Stimulated activated memory B cell treated with anti-CD40 and anti-IgM and Interleukin-4, amounts not matched to agents 10 μg/mL and 1 μg/mL and 100 μg/mL, for 72 hours (primary cell): Measurements from ENCODE around the gene PRKCD.

ENCODE experiments used
- ATAC-seq: fragments of 150-1000 bp; cut with Tn5 transposase; 2 replicates; pipeline ENCODE4 v1.10.0; 2021
- H3K27ac Mint-ChIP-seq: one replicate; pipeline ENCODE4 v1.8.0; 2022; ENCODE audit warnings: mild to moderate bottlenecking, mixed read lengths
- H3K27me3 Mint-ChIP-seq: one replicate; pipeline ENCODE4 v1.8.0; 2022; ENCODE audit warnings: mixed read lengths
- H3K36me3 Mint-ChIP-seq: one replicate; pipeline ENCODE4 v1.8.0; 2022; ENCODE audit warnings: mixed read lengths
- H3K4me1 Mint-ChIP-seq: one replicate; pipeline ENCODE4 v1.8.0; 2022; ENCODE audit warnings: mixed read lengths
- H3K4me3 Mint-ChIP-seq: one replicate; pipeline ENCODE4 v1.8.0; 2022; ENCODE audit warnings: mild to moderate bottlenecking, moderate library complexity, mixed read lengths
- H3K9me3 Mint-ChIP-seq: one replicate; pipeline ENCODE4 v1.8.0; 2022; ENCODE audit warnings: mixed read lengths

The PRKCD gene

GRCh38 chr3:53219895-53220483 lies 59.0 kb downstream of the PRKCD start:
- no peak overlapping the region for H3K27ac Mint-ChIP-seq
- H3K36me3 Mint-ChIP-seq, result peaks cover 28% of the 10 kb centered on the region
- peak; percentile 72 for ATAC-seq
- H3K27me3 Mint-ChIP-seq, result no peaks in the 10 kb centered on the region
- H3K4me1 Mint-ChIP-seq, result peaks cover 5% of the 10 kb centered on the region
- no peaks in the 10 kb centered on the region for H3K9me3 Mint-ChIP-seq
- no peak overlapping the region for H3K4me3 Mint-ChIP-seq

DNA sequence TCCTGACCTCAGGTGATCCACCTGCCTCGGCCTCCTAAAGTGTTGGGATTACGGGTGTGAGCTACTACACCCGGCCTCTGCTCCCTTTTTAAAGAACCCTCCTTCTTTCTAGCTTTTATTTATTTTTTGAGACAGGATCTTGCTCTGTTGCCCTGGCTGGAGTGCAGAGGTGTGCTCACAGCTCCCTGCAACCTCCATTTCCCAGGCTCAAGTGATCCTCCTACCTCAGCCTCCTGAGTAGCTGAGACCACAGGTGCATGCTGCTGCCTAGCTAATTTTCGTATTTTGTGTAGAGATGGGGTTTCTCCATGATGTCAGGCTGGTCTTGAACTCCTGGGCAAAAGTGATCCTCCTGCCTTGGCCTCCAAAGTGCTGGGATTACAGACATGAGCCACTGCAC lies 60.3 kb downstream of the PRKCD start:
- peaks cover 42% of the 10 kb centered on the region for H3K36me3 Mint-ChIP-seq
- no peak overlapping the region for H3K27ac Mint-ChIP-seq
- no peak for ATAC-seq
- H3K4me1 Mint-ChIP-seq, result peaks cover 5% of the 10 kb centered on the region
- H3K9me3 Mint-ChIP-seq, result no peaks in the 10 kb centered on the region
- no peaks in the 10 kb centered on the region for H3K27me3 Mint-ChIP-seq
- no peak overlapping the region for H3K4me3 Mint-ChIP-seq

- H3K27me3 Mint-ChIP-seq, result no peaks in the 10 kb centered on the region
- peaks cover 5% of the 10 kb centered on the region for H3K4me1 Mint-ChIP-seq
- H3K36me3 Mint-ChIP-seq, result peaks cover 46% of the 10 kb centered on the region
- no peak overlapping the region for H3K27ac Mint-ChIP-seq
- no peaks in the 10 kb centered on the region for H3K9me3 Mint-ChIP-seq
- no peak for ATAC-seq
- H3K4me3 Mint-ChIP-seq, result no peak overlapping the region
Observed at GRCh38 chr3:53221827-53222182, 60.8 kb downstream of the PRKCD start.

GRCh38 chr3:53222183-53222901 lies 61.3 kb downstream of the PRKCD start:
- Mint-ChIP-seq H3K4me1 (peaks cover 5% of the 10 kb centered on the region), H3K4me3 (no peak overlapping the region), H3K27me3 (no peaks in the 10 kb centered on the region), H3K36me3 (peaks cover 52% of the 10 kb centered on the region), H3K27ac (no peak overlapping the region), H3K9me3 (no peaks in the 10 kb centered on the region)
- ATAC-seq, result no peak

DNA sequence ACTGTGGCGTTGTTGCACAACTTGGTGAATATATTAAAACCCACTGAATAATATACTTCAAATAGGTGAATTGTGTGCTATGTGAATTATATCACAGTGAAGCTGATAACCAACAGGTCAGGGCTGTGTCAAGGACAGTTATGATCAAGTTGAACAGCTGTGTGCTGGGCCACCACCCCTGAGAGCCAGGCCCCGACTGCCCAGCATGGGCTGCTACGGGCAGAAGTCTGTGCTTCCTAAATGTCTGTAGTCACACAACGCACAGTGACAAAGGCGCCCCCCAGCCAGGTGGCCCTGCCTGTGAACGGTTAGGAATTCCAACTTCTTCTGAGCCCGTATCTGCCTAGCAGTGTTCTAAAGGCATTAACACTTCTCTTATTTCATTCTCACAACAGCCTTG lies 62.0 kb downstream of the PRKCD start:
- Mint-ChIP-seq H3K27me3 (no peaks in the 10 kb centered on the region), H3K27ac (no peak overlapping the region), H3K9me3 (no peaks in the 10 kb centered on the region), H3K36me3 (peaks cover 58% of the 10 kb centered on the region), H3K4me3 (no peak overlapping the region), H3K4me1 (peaks cover 5% of the 10 kb centered on the region)
- no peak for ATAC-seq

DNA sequence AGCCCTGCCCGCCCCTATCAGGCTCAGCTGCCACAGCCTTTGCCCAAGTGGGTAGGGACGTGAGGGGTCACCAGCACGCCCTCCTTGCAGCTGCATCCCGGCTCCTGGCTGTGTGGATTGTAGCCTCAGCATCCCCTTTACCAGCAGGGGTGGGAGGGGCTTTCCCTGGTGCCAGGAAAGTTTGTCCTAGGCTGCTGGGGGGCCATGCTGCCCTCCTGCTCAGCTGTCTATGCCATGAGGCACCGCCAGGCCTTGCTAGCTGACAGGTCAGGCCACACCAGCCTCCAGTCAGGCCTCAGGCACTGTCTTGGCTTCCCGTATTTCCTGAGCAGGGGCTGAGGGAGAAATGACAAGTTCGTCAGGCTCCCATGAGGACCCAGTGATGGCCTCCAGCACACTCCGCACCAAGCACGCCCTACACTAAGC lies 62.5 kb downstream of the PRKCD start:
- Mint-ChIP-seq H3K27ac (no peak overlapping the region), H3K4me1 (peaks cover 5% of the 10 kb centered on the region), H3K27me3 (no peaks in the 10 kb centered on the region), H3K9me3 (no peaks in the 10 kb centered on the region), H3K4me3 (no peak overlapping the region), H3K36me3 (peaks cover 64% of the 10 kb centered on the region)
- no peak for ATAC-seq

DNA sequence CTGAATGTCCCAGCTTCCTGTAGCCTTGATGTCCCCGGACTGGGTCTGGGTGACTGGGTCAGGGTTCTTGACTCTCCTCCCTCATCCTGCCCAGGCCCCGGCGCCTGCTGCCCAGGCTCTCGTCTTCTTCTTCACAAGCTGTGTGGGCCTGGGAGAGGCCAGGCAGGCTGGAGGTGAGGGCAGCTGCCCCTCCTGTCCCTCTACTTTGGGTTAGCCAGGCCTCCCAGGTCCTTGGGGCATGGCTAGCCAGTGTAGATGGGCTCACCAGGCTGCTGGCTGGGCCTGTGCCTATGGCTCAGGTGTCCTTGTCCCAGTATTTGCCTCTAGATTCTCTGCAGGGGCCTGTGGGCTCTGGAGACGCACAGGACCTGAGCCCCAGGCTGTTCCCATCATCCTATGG lies 63.0 kb downstream of the PRKCD start:
- peaks cover 67% of the 10 kb centered on the region for H3K36me3 Mint-ChIP-seq

GRCh38 chr3:53224536-53224935 lies 63.5 kb downstream of the PRKCD start:
- Mint-ChIP-seq H3K4me1 (peaks cover 5% of the 10 kb centered on the region), H3K4me3 (no peak overlapping the region), H3K27me3 (no peaks in the 10 kb centered on the region), H3K36me3 (peaks cover 73% of the 10 kb centered on the region), H3K27ac (no peak overlapping the region), H3K9me3 (no peaks in the 10 kb centered on the region)
- no peak for ATAC-seq

More for the DNA sequence above, 63.0 kb downstream of the PRKCD start:
- peaks cover 5% of the 10 kb centered on the region for H3K4me1 Mint-ChIP-seq
- H3K27ac Mint-ChIP-seq, result no peak overlapping the region
- no peak overlapping the region for H3K4me3 Mint-ChIP-seq
- H3K9me3 Mint-ChIP-seq, result no peaks in the 10 kb centered on the region
- no peak for ATAC-seq
- H3K27me3 Mint-ChIP-seq, result no peaks in the 10 kb centered on the region

DNA sequence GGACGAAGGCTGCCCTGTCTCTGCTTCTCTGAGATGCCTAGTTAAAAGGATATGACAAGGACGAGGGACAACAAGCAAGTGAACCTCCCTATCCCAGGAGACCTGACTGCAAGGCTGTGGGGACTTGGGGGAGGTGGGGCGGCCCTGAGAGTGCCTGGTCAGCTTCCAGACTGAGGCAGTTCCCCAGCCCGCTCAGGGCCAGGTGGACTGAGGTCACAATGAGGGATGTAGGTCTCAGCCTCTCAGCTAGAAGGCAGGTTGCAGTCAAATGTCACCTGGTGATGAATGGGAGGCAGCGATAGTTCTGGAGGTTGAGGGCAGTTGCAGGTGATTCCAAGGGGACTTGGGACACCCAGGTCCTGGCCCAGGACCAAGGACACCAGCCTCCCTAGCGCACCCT lies 64.2 kb downstream of the PRKCD start:
- Mint-ChIP-seq H3K27ac (no peak overlapping the region), H3K36me3 (peaks cover 77% of the 10 kb centered on the region), H3K4me3 (no peak overlapping the region), H3K4me1 (peaks cover under 1% of the 10 kb centered on the region), H3K27me3 (no peaks in the 10 kb centered on the region), H3K9me3 (no peaks in the 10 kb centered on the region)
- ATAC-seq, result no peak

GRCh38 chr3:53225651-53226050 lies 64.6 kb downstream of the PRKCD start:
- peaks cover 77% of the 10 kb centered on the region for H3K36me3 Mint-ChIP-seq
- no peaks in the 10 kb centered on the region for H3K9me3 Mint-ChIP-seq
- no peaks in the 10 kb centered on the region for H3K4me1 Mint-ChIP-seq
- no peak overlapping the region for H3K27ac Mint-ChIP-seq
- H3K27me3 Mint-ChIP-seq, result no peaks in the 10 kb centered on the region
- ATAC-seq, result no peak
- H3K4me3 Mint-ChIP-seq, result no peak overlapping the region

DNA sequence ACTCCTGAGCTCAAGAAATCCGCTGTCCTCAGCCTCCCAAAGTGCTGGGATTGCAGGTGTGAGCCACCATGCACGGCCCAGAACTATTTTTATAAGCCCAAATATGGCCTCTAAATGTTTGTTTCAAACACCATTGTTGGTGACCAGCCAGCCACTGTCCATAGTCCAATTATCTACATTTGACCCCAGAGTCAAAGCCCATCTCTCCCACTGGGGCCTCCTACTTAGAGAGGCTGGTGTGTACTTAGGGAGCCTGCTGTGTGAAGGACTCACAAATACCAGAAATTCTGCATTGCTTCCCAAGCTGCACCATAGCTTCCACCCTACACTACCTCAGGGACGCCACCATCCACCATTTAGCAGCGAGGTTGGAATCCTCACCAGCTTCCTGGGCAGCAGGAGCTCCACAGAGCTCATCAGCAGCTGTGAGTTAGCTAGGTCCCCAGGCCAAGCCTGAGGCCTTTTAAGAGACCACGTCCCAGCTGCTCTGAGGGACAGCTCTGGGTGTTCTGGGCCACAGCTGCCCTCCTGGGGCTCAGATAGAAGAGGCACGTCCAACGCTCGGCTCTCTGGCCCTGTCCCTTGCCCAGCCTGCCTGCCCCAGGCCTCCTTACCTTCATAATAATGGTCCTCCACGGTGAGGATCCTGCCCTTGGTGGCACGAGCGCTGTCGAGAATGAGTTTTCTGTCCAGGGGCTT lies 65.3 kb downstream of the PRKCD start:
- no peaks in the 10 kb centered on the region for H3K4me1 Mint-ChIP-seq
- ATAC-seq, result no peak
- no peak overlapping the region for H3K27ac Mint-ChIP-seq
- H3K27me3 Mint-ChIP-seq, result no peaks in the 10 kb centered on the region
- peaks cover 77% of the 10 kb centered on the region for H3K36me3 Mint-ChIP-seq
- no peak overlapping the region for H3K4me3 Mint-ChIP-seq
- H3K9me3 Mint-ChIP-seq, result no peaks in the 10 kb centered on the region

GRCh38 chr3:53226841-53227407 lies 65.9 kb downstream of the PRKCD start:
- no peaks in the 10 kb centered on the region for H3K9me3 Mint-ChIP-seq
- H3K27me3 Mint-ChIP-seq, result no peaks in the 10 kb centered on the region
- peaks cover 73% of the 10 kb centered on the region for H3K36me3 Mint-ChIP-seq
- no peak overlapping the region for H3K27ac Mint-ChIP-seq
- no peaks in the 10 kb centered on the region for H3K4me1 Mint-ChIP-seq
- no peak overlapping the region for H3K4me3 Mint-ChIP-seq
- ATAC-seq, result no peak

GRCh38 chr3:53227993-53228885 lies 67.2 kb downstream of the PRKCD start:
- Mint-ChIP-seq H3K36me3 (peaks cover 77% of the 10 kb centered on the region), H3K4me1 (no peaks in the 10 kb centered on the region), H3K4me3 (no peak overlapping the region), H3K27me3 (no peaks in the 10 kb centered on the region), H3K9me3 (no peaks in the 10 kb centered on the region), H3K27ac (no peak overlapping the region)
- ATAC-seq, result no peak

DNA sequence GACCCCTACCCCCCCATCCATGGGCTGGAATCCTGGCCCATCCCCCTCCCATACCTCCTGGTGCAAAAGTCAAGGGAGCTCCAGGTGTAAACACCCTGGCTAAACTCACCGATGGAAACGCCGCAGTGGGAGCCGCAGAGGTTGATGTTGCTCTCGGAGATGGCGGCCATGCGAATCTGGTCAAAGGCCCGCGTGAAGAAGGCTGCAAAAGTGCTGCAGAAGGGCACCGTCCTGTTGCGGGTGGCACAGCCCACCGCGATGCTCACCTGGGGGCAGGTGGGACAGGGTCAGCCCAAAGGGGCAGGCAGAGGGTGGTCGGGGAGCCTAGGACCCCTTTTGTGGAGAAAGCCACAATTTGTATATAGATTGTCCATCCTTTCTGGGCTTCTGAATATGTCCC lies 68.2 kb downstream of the PRKCD start:
- no peak for ATAC-seq
- Mint-ChIP-seq H3K27ac (no peak overlapping the region), H3K36me3 (peaks cover 77% of the 10 kb centered on the region), H3K9me3 (no peaks in the 10 kb centered on the region), H3K27me3 (no peaks in the 10 kb centered on the region), H3K4me1 (no peaks in the 10 kb centered on the region), H3K4me3 (no peak overlapping the region)

DNA sequence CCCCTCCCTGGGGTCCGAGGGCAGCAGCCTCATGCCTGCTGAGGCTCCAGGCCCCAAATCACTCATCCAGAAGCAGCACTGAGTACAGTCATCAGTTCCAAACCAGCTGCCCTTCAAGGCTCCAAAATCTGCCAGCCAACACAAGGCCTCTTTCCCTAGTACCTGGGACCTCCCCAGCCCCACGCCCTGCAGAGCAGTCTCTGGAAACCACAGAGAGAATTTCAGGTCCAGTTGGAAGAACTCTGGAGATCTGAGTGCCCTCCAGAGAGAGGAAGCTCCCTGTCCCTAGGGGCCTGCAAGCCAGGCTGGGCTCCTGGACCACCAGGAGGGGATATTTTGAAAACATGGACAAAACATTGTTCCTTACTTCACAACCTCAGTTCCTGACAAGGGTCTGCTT lies 68.6 kb downstream of the PRKCD start:
- H3K27me3 Mint-ChIP-seq, result no peaks in the 10 kb centered on the region

More for the DNA sequence above, 68.6 kb downstream of the PRKCD start:
- Mint-ChIP-seq H3K27ac (no peak overlapping the region), H3K4me1 (no peaks in the 10 kb centered on the region), H3K9me3 (no peaks in the 10 kb centered on the region), H3K36me3 (peaks cover 77% of the 10 kb centered on the region), H3K4me3 (no peak overlapping the region)
- ATAC-seq, result no peak
